Psoas muscle (tissue), 8 donors: ENCODE results near the gene GPR17. TPM values are rescaled to one million over a fixed set of nuclear protein-coding genes. Genes with fewer than 3 reads are reported as not detected.

ENCODE experiments used
- ATAC-seq, 4 donors: fragments of 200-7000 bp; cut with Tn5 transposase; one replicate each; pipeline ENCODE4 v1.9.1; 2020; ENCODE audit warnings: moderate library complexity in 3 of 4, mild to moderate bottlenecking in 2 of 4
- DNase-seq, 2 donors: peaks; one replicate each; pipeline ENCODE4 v3.0.0-alpha.2; 2020
- H3K27ac ChIP-seq: fragments of 200-600 bp; one replicate; pipeline ENCODE4 v1.8.0; 2022
- H3K27me3 ChIP-seq, 3 donors: fragments of 200-600 bp in 1 of 3; one replicate each; pipeline versions ENCODE4 v1.6.1 to v1.8.0; 2013 to 2022; ENCODE audit warnings: low read length in 2 of 3, mild to moderate bottlenecking in 2 of 3, moderate library complexity in 1 of 3; ENCODE audit not compliant: insufficient read depth in 3 of 3
- H3K36me3 ChIP-seq, 2 donors: fragments of 200-600 bp in 1 of 2; one replicate each; pipeline versions ENCODE4 v1.6.1 to v1.8.0; 2013 to 2022; ENCODE audit warnings: low read depth in 1 of 2, mild to moderate bottlenecking in 1 of 2, moderate library complexity in 1 of 2; ENCODE audit not compliant: insufficient read depth in 1 of 2
- H3K4me1 ChIP-seq: fragments of 200-600 bp; one replicate; pipeline ENCODE4 v1.8.0; 2022
- H3K4me3 ChIP-seq: fragments of 200-600 bp; one replicate; pipeline ENCODE4 v1.8.0; 2022; ENCODE audit warnings: mild to moderate bottlenecking
- H3K9me3 ChIP-seq: fragments of 200-600 bp; one replicate; pipeline ENCODE4 v1.8.0; 2022
- WGBS, 3 donors: extraction: QIAGEN DNeasy Blood & Tissue Kit; methylation state at CpG; one replicate each; pipeline versions ENCODE4 v1.1.6 to v1.1.7; 2013; 5-methylcytosine and 5-hydroxymethylcytosine counted together
- intact Hi-C, 2 donors: fragments of 100-400 bp; cut with DNase I; formaldehyde crosslinking; loops; one replicate each; pipeline versions ENCODE4 v1.11.0 to v1.14.2; 2022
- polyA plus RNA-seq, 3 donors: library from polyadenylated mRNA; stranded (reverse); fragments of 200-250 nt; gene quantifications; one replicate each; pipeline ENCODE4 v1.2.3, GENCODE V29; 2013
- total RNA-seq, 4 donors: library from RNA; stranded (reverse); fragmentation: NEBNext Ultra II Directional in 2 of 4; extraction: Animal tissue kit (Norgen Biotek cat#: 25700) in 2 of 4; gene quantifications; one replicate each; pipeline versions ENCODE4 v1.2.1 to v1.2.4, GENCODE V29; 2021 to 2023
- TF ChIP-seq, protein P1 (sequence below): fragments of 200-600 bp; IDR thresholded peaks from one replicate; pipeline ENCODE4 v1.8.0; 2022; ENCODE audit warnings: antibody characterized with exemption
- donor health status: healthy with polysubstance abuse.
- donor health status: DM: no; HTN: no; CAD: no; lungs with moderate emphysema.
- donor health status: Bipolar disorder and iron deficiency.
- donor health status: healthy.
- donor health status: DM: yes; HTN: yes; CAD: no.
- donor health status: DM: no; HTN: no; CAD: no.
- donor health status: DM: no; HTN: no; CAD: no.
- donor health status: DM: yes; HTN: yes; CAD: no.

Gene GPR17
- total and polyA plus RNA-seq, 7 donors: 0.14 to 0.35 (median 0.19) TPM; not detected in 3

DNA sequence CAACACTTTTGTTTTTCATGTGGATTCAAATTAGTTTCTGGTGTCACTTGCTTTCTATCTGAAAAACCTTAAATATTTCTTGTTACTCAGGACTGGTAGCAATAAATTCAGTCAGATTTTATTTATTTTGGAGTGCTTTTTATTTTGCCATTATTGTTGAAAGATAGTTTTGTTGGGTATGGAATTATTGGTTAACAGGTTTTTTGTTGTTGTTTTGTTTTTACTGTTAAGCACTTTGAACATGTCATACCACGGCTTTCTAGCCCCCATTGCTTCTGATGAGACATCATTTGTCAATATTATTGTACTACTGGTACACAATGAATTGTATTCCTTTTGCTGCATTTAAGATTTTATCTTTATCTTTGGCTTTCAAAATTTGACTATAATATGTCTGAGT lies 42.5 kb downstream of the GPR17 start:
- 75 to 86% (median 82%) methylated on average over 1 of the region's 1 CpG for WGBS, 3 donors
- TF ChIP-seq, protein P1, sequence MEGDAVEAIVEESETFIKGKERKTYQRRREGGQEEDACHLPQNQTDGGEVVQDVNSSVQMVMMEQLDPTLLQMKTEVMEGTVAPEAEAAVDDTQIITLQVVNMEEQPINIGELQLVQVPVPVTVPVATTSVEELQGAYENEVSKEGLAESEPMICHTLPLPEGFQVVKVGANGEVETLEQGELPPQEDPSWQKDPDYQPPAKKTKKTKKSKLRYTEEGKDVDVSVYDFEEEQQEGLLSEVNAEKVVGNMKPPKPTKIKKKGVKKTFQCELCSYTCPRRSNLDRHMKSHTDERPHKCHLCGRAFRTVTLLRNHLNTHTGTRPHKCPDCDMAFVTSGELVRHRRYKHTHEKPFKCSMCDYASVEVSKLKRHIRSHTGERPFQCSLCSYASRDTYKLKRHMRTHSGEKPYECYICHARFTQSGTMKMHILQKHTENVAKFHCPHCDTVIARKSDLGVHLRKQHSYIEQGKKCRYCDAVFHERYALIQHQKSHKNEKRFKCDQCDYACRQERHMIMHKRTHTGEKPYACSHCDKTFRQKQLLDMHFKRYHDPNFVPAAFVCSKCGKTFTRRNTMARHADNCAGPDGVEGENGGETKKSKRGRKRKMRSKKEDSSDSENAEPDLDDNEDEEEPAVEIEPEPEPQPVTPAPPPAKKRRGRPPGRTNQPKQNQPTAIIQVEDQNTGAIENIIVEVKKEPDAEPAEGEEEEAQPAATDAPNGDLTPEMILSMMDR: no peak
- Histone ChIP-seq H3K27ac (no peak overlapping the region), H3K4me3 (no peak overlapping the region), H3K36me3 (no peaks in the 10 kb centered on the region), H3K4me1 (no peaks in the 10 kb centered on the region), H3K9me3 (no peaks in the 10 kb centered on the region), H3K27me3 (no peaks in the 10 kb centered on the region)
- DNase-seq (no peak), ATAC-seq (no peak)
- intact Hi-C loops: no loop called here

DNA sequence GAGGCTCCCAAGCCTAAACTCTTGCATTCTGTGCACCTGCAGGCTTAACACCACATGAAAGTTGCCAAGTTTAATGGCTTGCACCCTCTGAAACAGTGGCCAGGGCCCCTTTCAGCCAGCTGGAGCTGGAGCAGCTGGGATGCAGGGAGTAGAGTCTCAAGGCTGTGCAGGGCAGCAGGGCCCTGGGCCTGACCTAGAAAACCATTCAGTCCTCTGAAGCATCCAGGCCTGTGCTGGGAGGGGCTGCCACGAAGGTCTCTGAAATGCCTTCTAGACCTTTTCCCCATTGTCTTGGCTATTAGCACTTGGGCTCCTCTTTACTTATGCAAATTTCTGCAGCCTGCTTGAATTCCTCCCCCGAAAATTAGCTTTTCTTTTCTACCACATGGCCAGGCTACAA lies 44.7 kb downstream of the GPR17 start:
- Histone ChIP-seq H3K4me1 (no peaks in the 10 kb centered on the region), H3K27ac (no peak overlapping the region), H3K4me3 (no peak overlapping the region), H3K27me3 (no peaks in the 10 kb centered on the region), H3K36me3 (no peaks in the 10 kb centered on the region), H3K9me3 (no peaks in the 10 kb centered on the region)
- ATAC-seq (no peak), DNase-seq (no peak)
- intact Hi-C loops: no loop called here
- 91 to 98% (median 91%) methylated on average over 2 of the region's 2 CpGs for WGBS, 3 donors
- TF ChIP-seq, protein P1: no peak

DNA sequence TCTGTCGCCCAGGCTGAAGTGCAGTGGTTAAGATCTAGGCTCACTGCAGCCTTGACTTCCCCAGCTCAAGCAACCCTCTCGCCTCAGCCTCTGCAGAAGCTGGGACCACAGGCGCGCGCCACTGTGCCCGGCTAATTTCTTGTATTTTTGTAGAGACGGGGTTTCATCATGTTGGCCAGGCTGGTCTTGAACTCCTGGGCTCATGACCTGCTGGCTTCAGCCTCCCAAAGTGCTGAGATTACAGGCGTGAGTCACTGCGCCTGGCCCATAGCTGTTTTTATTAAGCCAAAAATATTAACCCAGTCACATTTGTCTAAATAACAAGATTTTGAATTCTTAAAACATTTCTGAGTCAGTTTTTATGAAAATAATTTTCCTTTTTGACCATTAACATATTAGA lies 49.0 kb downstream of the GPR17 start:
- 81 to 91% (median 86%) methylated on average over 9 of the region's 9 CpGs for WGBS, 3 donors

DNA sequence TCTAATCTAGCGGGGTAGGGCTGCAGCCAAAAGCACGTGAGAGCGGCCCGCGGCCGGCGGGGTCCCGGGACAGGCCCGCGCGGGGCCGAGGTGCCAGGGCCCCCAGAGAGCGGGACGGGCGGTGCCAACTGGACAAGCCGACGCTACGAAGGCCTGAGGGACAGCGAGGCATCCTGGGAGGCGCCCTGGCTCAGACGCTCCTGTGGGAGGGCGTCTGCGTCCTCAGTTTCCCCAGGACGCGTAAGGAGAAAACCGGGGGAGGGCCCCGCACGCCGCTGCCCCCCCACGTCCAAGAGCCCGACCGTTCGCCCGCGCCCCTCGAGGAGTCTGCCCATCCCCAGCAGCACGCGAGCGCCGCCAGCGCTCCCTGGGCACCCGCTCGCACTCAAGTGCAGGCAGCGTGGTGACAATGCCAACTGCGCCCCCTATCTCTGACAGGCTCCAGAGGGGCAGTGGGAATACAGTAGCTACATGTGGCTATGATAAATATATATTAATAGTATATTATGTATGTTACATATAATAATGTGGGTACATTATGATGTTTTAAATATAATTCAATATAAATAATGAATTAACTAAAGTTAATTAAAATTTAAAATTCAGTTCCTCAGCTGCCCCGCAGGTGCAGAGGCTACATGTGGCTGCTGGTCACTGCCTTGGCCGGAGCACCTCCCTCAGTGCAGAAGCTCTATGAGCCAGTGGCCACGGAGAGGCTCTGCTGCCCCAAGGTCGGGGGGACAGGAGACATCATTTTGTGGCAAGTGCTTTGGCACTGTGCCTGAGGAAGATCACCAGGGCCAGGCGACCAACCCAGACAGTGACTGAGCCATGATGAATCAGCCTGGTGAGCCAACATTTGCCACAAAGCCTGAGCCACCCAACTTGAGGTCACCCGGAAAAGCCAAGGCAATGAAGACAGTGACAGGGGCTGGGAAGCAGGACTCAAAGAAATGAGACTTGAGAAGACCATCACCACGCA lies 49.8 kb downstream of the GPR17 start:
- H3K36me3 ChIP-seq: no peaks in the 10 kb centered on the region
- H3K27ac ChIP-seq: no peak overlapping the region
- H3K4me1 ChIP-seq: peaks cover 5% of the 10 kb centered on the region
- H3K9me3 ChIP-seq: no peaks in the 10 kb centered on the region
- intact Hi-C loops: loop anchor here (5.0 kb wide), 2 partner anchors 48 to 103 kb away; partner anchors contain the start of gene GPR17 (in 1 of the 2)
- TF ChIP-seq, protein P1: peak; percentile 50
- DNase-seq: peak; percentile 70 to 84
- peak overlapping the region; percentile 61 for H3K4me3 ChIP-seq
- H3K27me3 ChIP-seq: no peaks in the 10 kb centered on the region
- ATAC-seq: peak; percentile 48 to 74 (median 64)
- WGBS, 3 donors: 23 to 32% (median 25%) methylated on average over 40 to 52 of the region's 52 CpGs

More for the DNA sequence above, 49.0 kb downstream of the GPR17 start:
- H3K27me3 ChIP-seq: no peaks in the 10 kb centered on the region
- ATAC-seq (peak in 1 of 4 donors; percentile 34), DNase-seq (peak in 1 of 2 donors; percentile 59)
- H3K27ac ChIP-seq: no peak overlapping the region
- TF ChIP-seq, protein P1: no peak
- H3K9me3 ChIP-seq: no peaks in the 10 kb centered on the region
- no peaks in the 10 kb centered on the region for H3K36me3 ChIP-seq
- no peaks in the 10 kb centered on the region for H3K4me1 ChIP-seq
- intact Hi-C loops: loop anchor here (5.0 kb wide), 2 partner anchors 48 to 103 kb away; partner anchors contain the start of gene GPR17 (in 1 of the 2)
- peak overlapping the region; percentile 61 for H3K4me3 ChIP-seq
